Gastroesophageal sphincter (tissue), 3 donors: ENCODE data around the gene STX2.

Experiments used
- CTCF ChIP-seq, 4 experiments: fragments of 200-600 bp in 2 of 4; fragments of 450-650 bp in 2 of 4; sonication (generic) in 1 of 4; IDR thresholded peaks; one replicate each; pipeline ENCODE4 v1.5.1; 2017 to 2019; ENCODE audit warnings: antibody characterized with exemption in 4 of 4, mild to moderate bottlenecking in 2 of 4, moderate library complexity in 2 of 4
- EP300 ChIP-seq: sonication (generic); formaldehyde crosslinking; IDR thresholded peaks from one replicate; pipeline ENCODE4 v1.6.1; 2017; ENCODE audit warnings: antibody characterized with exemption, mild to moderate bottlenecking
- POLR2A ChIP-seq, 2 donors: fragments of 450-650 bp; IDR thresholded peaks; one replicate each; pipeline ENCODE4 v1.6.1; 2017; ENCODE audit warnings: antibody characterized with exemption in 2 of 2, mild to moderate bottlenecking in 2 of 2, moderate library complexity in 1 of 2
- POLR2AphosphoS5 ChIP-seq: sonication (generic); formaldehyde crosslinking; IDR thresholded peaks from one replicate; pipeline ENCODE4 v1.6.1; 2017; ENCODE audit warnings: antibody characterized with exemption

GRCh38 chr12:130788515-130788914 lies 50.5 kb downstream of the STX2 start:
- TF ChIP-seq CTCF (IDR thresholded peaks at IDR 0.05) (no peak), POLR2AphosphoS5 (no peak), EP300 (no peak), POLR2A (IDR thresholded peaks at IDR 0.05) (no peak)
